ENCODE measurements around the gene TKFC.

Gene TKFC

GRCh38 chr11:61310749-61311148 is 22.3 kb upstream of the TKFC start:
- DNase-seq: no peak
- no peak overlapping the region for H3K4me3 ChIP-seq (ENCODE audit: control insufficient read depth in 1 of 7, extremely low read depth in 1 of 7, insufficient read depth in 4 of 7, low read depth in 2 of 7, low read length in 6 of 7)
- 100% methylated on average over 8 of the region's 8 CpGs for WGBS (ENCODE audit: insufficient coverage)
- ChIA-PET CTCF (interaction anchor here (0.9 kb wide), 2 partner anchors 16 to 97 kb away, joined by 3 to 4 read pairs; partner anchors contain the start of gene VWCE), POLR2A (no interaction called here)
- H3K27ac ChIP-seq (ENCODE audit: insufficient read depth in 1 of 2, low read depth in 1 of 2, low read length in 2 of 2, poor library complexity in 1 of 2, severe bottlenecking in 2 of 2): no peak overlapping the region
- H3K36me3 ChIP-seq (ENCODE audit: control insufficient read depth in 4 of 4, insufficient read depth in 4 of 4, low read length in 3 of 4): peaks cover 60 to 99% (median 80%) of the 10 kb centered on the region in 4 experiments
- H3K4me1 ChIP-seq (ENCODE audit: control extremely low read depth in 1 of 4, control insufficient read depth in 4 of 4, insufficient read depth in 4 of 4, low read length in 3 of 4): no peaks in the 10 kb centered on the region
- H3K9me3 ChIP-seq (ENCODE audit: control extremely low read depth in 1 of 5, control insufficient read depth in 4 of 5, insufficient read depth in 2 of 5, low read depth in 1 of 5, low read length in 4 of 5): no peaks in the 10 kb centered on the region
- H3K27me3 ChIP-seq (replicated peaks in 2 of 5; ENCODE audit: control insufficient read depth in 4 of 5, insufficient read depth in 5 of 5, low read length in 4 of 5): no peaks in the 10 kb centered on the region

DNA sequence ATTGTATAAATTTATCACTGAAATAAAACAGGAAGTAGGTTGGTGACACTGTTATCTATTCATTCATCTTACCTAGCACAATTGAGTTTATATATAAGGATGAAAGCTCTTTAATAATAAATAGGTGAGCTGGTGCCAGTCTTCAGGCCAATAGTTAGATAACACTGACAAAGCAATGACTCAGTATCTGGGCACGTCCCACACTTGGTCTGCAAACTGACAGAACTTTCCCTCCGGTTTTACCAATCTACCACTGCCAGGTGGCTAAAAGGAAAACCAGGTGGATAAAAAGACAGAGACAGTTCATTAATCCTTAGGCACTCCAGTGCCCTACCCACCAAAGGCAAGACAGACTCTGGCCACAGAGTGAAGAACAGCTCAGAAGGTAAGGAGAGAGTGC is 17.8 kb upstream of the TKFC start:
- Histone ChIP-seq H3K27ac (ENCODE audit: insufficient read depth in 1 of 2, low read depth in 1 of 2, low read length in 2 of 2, poor library complexity in 1 of 2, severe bottlenecking in 2 of 2) (no peak overlapping the region), H3K9me3 (ENCODE audit: control extremely low read depth in 1 of 5, control insufficient read depth in 4 of 5, insufficient read depth in 2 of 5, low read depth in 1 of 5, low read length in 4 of 5) (no peaks in the 10 kb centered on the region), H3K4me1 (ENCODE audit: control extremely low read depth in 1 of 4, control insufficient read depth in 4 of 4, insufficient read depth in 4 of 4, low read length in 3 of 4) (no peaks in the 10 kb centered on the region), H3K4me3 (ENCODE audit: control insufficient read depth in 1 of 7, extremely low read depth in 1 of 7, insufficient read depth in 4 of 7, low read depth in 2 of 7, low read length in 6 of 7) (no peak overlapping the region), H3K36me3 (ENCODE audit: control insufficient read depth in 4 of 4, insufficient read depth in 4 of 4, low read length in 3 of 4) (peaks cover 25 to 87% (median 61%) of the 10 kb centered on the region in 4 experiments), H3K27me3 (replicated peaks in 2 of 5; ENCODE audit: control insufficient read depth in 4 of 5, insufficient read depth in 5 of 5, low read length in 4 of 5) (no peaks in the 10 kb centered on the region)
- DNase-seq: no peak
- CTCF ChIA-PET: interaction anchor here (1.3 to 2.1 kb wide), 3 partner anchors 8 to 44 kb away, joined by 4 to 6 read pairs (median 5); partner anchors contain the start of gene VWCE
- WGBS (ENCODE audit: insufficient coverage): 100% methylated on average over 2 of the region's 2 CpGs
- POLR2A ChIA-PET: interaction anchor here (0.6 kb wide), 1 partner anchor 112 kb away, joined by 4 read pairs; no protein-coding TSS in a partner anchor

GRCh38 chr11:61325649-61326414 is 7.2 kb upstream of the TKFC start:
- CTCF ChIA-PET: interaction anchor here (0.6 to 1.3 kb wide), 3 partner anchors 10 to 57 kb away, joined by 3 to 4 read pairs (median 3); no protein-coding TSS in a partner anchor
- Histone ChIP-seq H3K27ac (ENCODE audit: insufficient read depth in 1 of 2, low read depth in 1 of 2, low read length in 2 of 2, poor library complexity in 1 of 2, severe bottlenecking in 2 of 2) (peak overlapping the region in 1 of 2 experiments; percentile 14), H3K36me3 (ENCODE audit: control insufficient read depth in 4 of 4, insufficient read depth in 4 of 4, low read length in 3 of 4) (peaks cover 29 to 88% (median 63%) of the 10 kb centered on the region in 4 experiments), H3K9me3 (ENCODE audit: control extremely low read depth in 1 of 5, control insufficient read depth in 4 of 5, insufficient read depth in 2 of 5, low read depth in 1 of 5, low read length in 4 of 5) (no peaks in the 10 kb centered on the region), H3K4me3 (ENCODE audit: control insufficient read depth in 1 of 7, extremely low read depth in 1 of 7, insufficient read depth in 4 of 7, low read depth in 2 of 7, low read length in 6 of 7) (no peak overlapping the region), H3K4me1 (ENCODE audit: control extremely low read depth in 1 of 4, control insufficient read depth in 4 of 4, insufficient read depth in 4 of 4, low read length in 3 of 4) (peaks cover 0 to under 1% (median 0%) of the 10 kb centered on the region in 4 experiments), H3K27me3 (replicated peaks in 2 of 5; ENCODE audit: control insufficient read depth in 4 of 5, insufficient read depth in 5 of 5, low read length in 4 of 5) (no peaks in the 10 kb centered on the region)
- whole genome bisulfite sequencing (ENCODE audit: insufficient coverage): 100% methylated on average over 2 of the region's 2 CpGs
- POLR2A ChIA-PET: no interaction called here
- no peak for DNase-seq

- Histone ChIP-seq H3K36me3 (ENCODE audit: control insufficient read depth in 4 of 4, insufficient read depth in 4 of 4, low read length in 3 of 4) (peaks cover 20 to 73% (median 50%) of the 10 kb centered on the region in 4 experiments), H3K4me1 (ENCODE audit: control extremely low read depth in 1 of 4, control insufficient read depth in 4 of 4, insufficient read depth in 4 of 4, low read length in 3 of 4) (peaks cover 4 to 17% (median 17%) of the 10 kb centered on the region in 4 experiments), H3K9me3 (ENCODE audit: control extremely low read depth in 1 of 5, control insufficient read depth in 4 of 5, insufficient read depth in 2 of 5, low read depth in 1 of 5, low read length in 4 of 5) (no peaks in the 10 kb centered on the region), H3K27me3 (replicated peaks in 2 of 5; ENCODE audit: control insufficient read depth in 4 of 5, insufficient read depth in 5 of 5, low read length in 4 of 5) (no peaks in the 10 kb centered on the region), H3K27ac (ENCODE audit: insufficient read depth in 1 of 2, low read depth in 1 of 2, low read length in 2 of 2, poor library complexity in 1 of 2, severe bottlenecking in 2 of 2) (no peak overlapping the region), H3K4me3 (ENCODE audit: control insufficient read depth in 1 of 7, extremely low read depth in 1 of 7, insufficient read depth in 4 of 7, low read depth in 2 of 7, low read length in 6 of 7) (no peak overlapping the region)
- ChIA-PET POLR2A (no interaction called here), CTCF (interaction anchor here (0.9 to 2.1 kb wide), 6 partner anchors 8 to 58 kb away, joined by 3 to 10 read pairs (median 4); no protein-coding TSS in a partner anchor)
- no peak for DNase-seq
Measured at GRCh38 chr11:61327669-61328071, 5.4 kb upstream of the TKFC start.

- H3K36me3 ChIP-seq (ENCODE audit: control insufficient read depth in 4 of 4, insufficient read depth in 4 of 4, low read length in 3 of 4): peaks cover 15 to 66% (median 43%) of the 10 kb centered on the region in 4 experiments
Measured at GRCh38 chr11:61328351-61328750, 4.7 kb upstream of the TKFC start.

DNA sequence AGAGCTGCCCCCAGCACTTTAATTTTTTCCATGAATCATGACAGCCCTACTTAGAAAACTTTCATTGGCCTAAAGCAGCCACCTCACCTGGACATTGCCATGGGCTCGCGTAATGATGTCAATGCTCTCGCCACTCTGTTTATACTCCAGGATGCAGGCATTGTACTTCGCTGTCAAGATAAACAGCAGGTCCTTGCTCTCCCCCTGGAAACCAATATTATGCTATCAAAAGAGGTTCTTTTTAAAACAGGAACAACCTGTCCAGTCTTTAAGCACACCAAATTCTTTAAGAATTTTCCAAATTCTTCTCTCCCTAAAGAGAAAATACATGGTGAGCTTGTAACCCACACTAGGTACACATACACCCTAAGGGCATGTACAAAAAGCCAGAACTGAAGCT is 3.2 kb upstream of the TKFC start:
- POLR2A ChIA-PET: no interaction called here
- WGBS (ENCODE audit: insufficient coverage): 93% methylated on average over 4 of the region's 4 CpGs
- DNase-seq: no peak
- H3K27me3 ChIP-seq (replicated peaks in 2 of 5; ENCODE audit: control insufficient read depth in 4 of 5, insufficient read depth in 5 of 5, low read length in 4 of 5): no peaks in the 10 kb centered on the region
- peaks cover 11 to 53% (median 34%) of the 10 kb centered on the region in 4 experiments for H3K36me3 ChIP-seq (ENCODE audit: control insufficient read depth in 4 of 4, insufficient read depth in 4 of 4, low read length in 3 of 4)
- CTCF ChIA-PET: interaction anchor here (1.2 to 3.5 kb wide), 2 partner anchors 21 to 56 kb away, joined by 3 to 25 read pairs; no protein-coding TSS in a partner anchor
- H3K4me1 ChIP-seq (ENCODE audit: control extremely low read depth in 1 of 4, control insufficient read depth in 4 of 4, insufficient read depth in 4 of 4, low read length in 3 of 4): peaks cover 4 to 34% (median 26%) of the 10 kb centered on the region in 4 experiments
- H3K4me3 ChIP-seq (ENCODE audit: control insufficient read depth in 1 of 7, extremely low read depth in 1 of 7, insufficient read depth in 4 of 7, low read depth in 2 of 7, low read length in 6 of 7): no peak overlapping the region
- H3K9me3 ChIP-seq (ENCODE audit: control extremely low read depth in 1 of 5, control insufficient read depth in 4 of 5, insufficient read depth in 2 of 5, low read depth in 1 of 5, low read length in 4 of 5): no peaks in the 10 kb centered on the region
- H3K27ac ChIP-seq (ENCODE audit: insufficient read depth in 1 of 2, low read depth in 1 of 2, low read length in 2 of 2, poor library complexity in 1 of 2, severe bottlenecking in 2 of 2): peak overlapping the region in 1 of 2 experiments; percentile 37

More at GRCh38 chr11:61328351-61328750, 4.7 kb upstream of the TKFC start:
- 97% methylated on average over 9 of the region's 9 CpGs for WGBS (ENCODE audit: insufficient coverage)
- H3K9me3 ChIP-seq (ENCODE audit: control extremely low read depth in 1 of 5, control insufficient read depth in 4 of 5, insufficient read depth in 2 of 5, low read depth in 1 of 5, low read length in 4 of 5): no peaks in the 10 kb centered on the region
- no peak for DNase-seq
- peaks cover 4 to 19% (median 19%) of the 10 kb centered on the region in 4 experiments for H3K4me1 ChIP-seq (ENCODE audit: control extremely low read depth in 1 of 4, control insufficient read depth in 4 of 4, insufficient read depth in 4 of 4, low read length in 3 of 4)
- no peaks in the 10 kb centered on the region for H3K27me3 ChIP-seq (replicated peaks in 2 of 5; ENCODE audit: control insufficient read depth in 4 of 5, insufficient read depth in 5 of 5, low read length in 4 of 5)
- no peak overlapping the region for H3K4me3 ChIP-seq (ENCODE audit: control insufficient read depth in 1 of 7, extremely low read depth in 1 of 7, insufficient read depth in 4 of 7, low read depth in 2 of 7, low read length in 6 of 7)
- ChIA-PET CTCF (interaction anchor here (0.9 to 2.1 kb wide), 5 partner anchors 8 to 58 kb away, joined by 3 to 10 read pairs (median 4); no protein-coding TSS in a partner anchor), POLR2A (interaction anchor here (0.6 to 0.8 kb wide), 2 partner anchors 34 to 70 kb away, joined by 3 read pairs; partner anchors contain the start of gene TMEM138)
- H3K27ac ChIP-seq (ENCODE audit: insufficient read depth in 1 of 2, low read depth in 1 of 2, low read length in 2 of 2, poor library complexity in 1 of 2, severe bottlenecking in 2 of 2): peak overlapping the region in 1 of 2 experiments; percentile 30

Measured in common myeloid progenitor, CD34-positive (primary cell).